Measurements from ENCODE around the gene NCKAP5. TPM values are rescaled to one million over a fixed set of nuclear protein-coding genes. Genes with fewer than 3 reads are reported as not detected.

Gene NCKAP5
- total RNA-seq, 5 donors from 2014 or later (not counting 1 experiment from before 2014, with no cell fraction given), result 0.06 TPM; not detected in 4

DNA sequence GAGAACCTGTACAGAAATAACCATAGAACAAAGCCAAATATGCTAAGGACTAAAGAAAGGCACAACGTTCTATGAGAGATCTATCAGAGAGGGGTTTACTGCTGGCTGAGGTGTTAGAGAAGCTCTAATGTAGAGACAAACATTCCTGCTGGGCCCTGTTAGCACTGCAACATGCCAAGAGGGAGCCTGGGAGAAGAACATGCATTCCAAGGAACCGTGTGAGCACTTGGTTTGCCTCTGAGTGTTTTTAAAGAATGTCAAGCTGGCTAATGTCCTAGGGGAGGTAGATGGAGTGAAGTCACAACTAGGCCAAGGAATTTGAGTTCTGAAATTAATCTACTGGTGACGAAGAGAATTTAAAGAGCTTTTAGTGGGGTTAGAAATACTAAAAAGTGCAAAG is 514.0 kb downstream of the NCKAP5 start:
- Mint-ChIP-seq H3K9me3 (peaks cover 2 to 4% (median 3%) of the 10 kb centered on the region in 3 donors), H3K27ac (no peak overlapping the region), H3K4me3 (no peak overlapping the region), H3K27me3 (no peaks in the 10 kb centered on the region), H3K36me3 (no peaks in the 10 kb centered on the region), H3K4me1 (no peaks in the 10 kb centered on the region)
- H3K4me1 ChIP-seq (ENCODE audit: control insufficient read depth in 1 of 2, extremely low read depth in 1 of 2, insufficient read depth in 2 of 2, low read length in 2 of 2), result no peaks in the 10 kb centered on the region
- ATAC-seq (replicated peaks in 1 of 4) (no peak), DNase-seq (no peak)
- no peaks in the 10 kb centered on the region for H3K27me3 ChIP-seq (replicated peaks in 1 of 2; ENCODE audit: control insufficient read depth in 2 of 2, extremely low read depth in 1 of 2, insufficient read depth in 2 of 2, low read length in 1 of 2)
- CTCF ChIA-PET, result no interaction called here
- H3K4me3 ChIP-seq (ENCODE audit: control insufficient read depth in 1 of 2, extremely low read depth in 1 of 2, low read length in 1 of 2), result no peak overlapping the region
- H3K9me3 ChIP-seq, result no peaks in the 10 kb centered on the region
- no peaks in the 10 kb centered on the region for H3K36me3 ChIP-seq (ENCODE audit: control insufficient read depth in 2 of 2, extremely low read depth in 1 of 2, insufficient read depth in 1 of 2, low read length in 1 of 2)
- no peak overlapping the region for H3K27ac ChIP-seq (ENCODE audit: low read length)
- WGBS (ENCODE audit: insufficient coverage), result 14% methylated on average over 1 of the region's 3 CpGs
- POLR2A ChIA-PET, result no interaction called here

DNA sequence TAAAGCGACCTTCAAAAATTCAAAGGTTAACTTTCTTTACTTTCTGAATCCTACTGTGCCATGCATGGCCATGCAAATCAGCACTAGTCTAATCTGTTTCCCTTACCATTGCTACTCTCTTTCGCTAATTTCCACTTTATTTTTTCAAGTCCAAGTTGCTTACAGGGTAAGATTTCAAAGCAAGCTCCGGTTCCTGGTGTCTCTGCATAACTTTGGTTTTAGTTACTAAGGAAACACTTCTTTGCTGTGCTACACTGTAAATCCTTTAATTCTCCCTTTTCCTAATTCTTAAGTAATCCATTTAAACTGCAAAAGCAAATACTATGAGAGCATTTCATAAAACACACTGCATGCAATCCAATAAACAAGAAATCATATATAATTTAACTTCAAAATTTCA is 514.7 kb downstream of the NCKAP5 start:
- DNase-seq (no peak), ATAC-seq (replicated peaks in 1 of 4) (no peak)
- Mint-ChIP-seq H3K27ac (no peak overlapping the region), H3K27me3 (no peaks in the 10 kb centered on the region), H3K4me1 (no peaks in the 10 kb centered on the region), H3K9me3 (peaks cover 2 to 4% (median 3%) of the 10 kb centered on the region in 3 donors), H3K4me3 (no peak overlapping the region), H3K36me3 (no peaks in the 10 kb centered on the region)
- Histone ChIP-seq H3K4me3 (ENCODE audit: control insufficient read depth in 1 of 2, extremely low read depth in 1 of 2, low read length in 1 of 2) (no peak overlapping the region), H3K4me1 (ENCODE audit: control insufficient read depth in 1 of 2, extremely low read depth in 1 of 2, insufficient read depth in 2 of 2, low read length in 2 of 2) (no peaks in the 10 kb centered on the region), H3K9me3 (no peaks in the 10 kb centered on the region), H3K36me3 (ENCODE audit: control insufficient read depth in 2 of 2, extremely low read depth in 1 of 2, insufficient read depth in 1 of 2, low read length in 1 of 2) (no peaks in the 10 kb centered on the region), H3K27me3 (replicated peaks in 1 of 2; ENCODE audit: control insufficient read depth in 2 of 2, extremely low read depth in 1 of 2, insufficient read depth in 2 of 2, low read length in 1 of 2) (no peaks in the 10 kb centered on the region), H3K27ac (ENCODE audit: low read length) (no peak overlapping the region)
- 68% methylated on average over 3 of the region's 3 CpGs for WGBS (ENCODE audit: insufficient coverage)
- ChIA-PET CTCF (no interaction called here), POLR2A (no interaction called here)

DNA sequence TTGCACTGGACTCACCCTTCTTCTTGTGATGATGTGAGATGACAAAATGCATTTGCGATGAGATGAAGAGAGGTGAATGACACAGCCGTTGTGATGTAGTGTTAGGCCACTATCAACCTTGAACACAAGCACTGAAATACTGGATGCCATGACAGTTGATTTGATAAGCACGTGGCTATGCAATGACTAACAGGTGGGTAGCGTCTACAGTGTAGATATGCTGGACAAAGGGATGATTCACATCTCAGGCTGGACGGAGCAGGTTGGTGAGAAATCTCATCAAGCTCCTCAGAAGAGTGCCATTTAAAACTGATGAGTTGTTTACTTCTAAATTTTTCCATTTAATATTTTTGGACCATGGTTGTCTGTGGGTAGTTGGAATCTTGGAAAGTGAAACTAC is 522.5 kb downstream of the NCKAP5 start:
- no peak overlapping the region for H3K4me3 Mint-ChIP-seq
- Histone ChIP-seq H3K36me3 (ENCODE audit: control insufficient read depth in 2 of 2, extremely low read depth in 1 of 2, insufficient read depth in 1 of 2, low read length in 1 of 2) (no peaks in the 10 kb centered on the region), H3K4me3 (ENCODE audit: control insufficient read depth in 1 of 2, extremely low read depth in 1 of 2, low read length in 1 of 2) (no peak overlapping the region), H3K27ac (ENCODE audit: low read length) (no peak overlapping the region), H3K4me1 (ENCODE audit: control insufficient read depth in 1 of 2, extremely low read depth in 1 of 2, insufficient read depth in 2 of 2, low read length in 2 of 2) (no peaks in the 10 kb centered on the region), H3K27me3 (replicated peaks in 1 of 2; ENCODE audit: control insufficient read depth in 2 of 2, extremely low read depth in 1 of 2, insufficient read depth in 2 of 2, low read length in 1 of 2) (no peaks in the 10 kb centered on the region), H3K9me3 (no peaks in the 10 kb centered on the region)
- 90% methylated on average over 2 of the region's 5 CpGs for WGBS (ENCODE audit: insufficient coverage)
- ChIA-PET POLR2A (no interaction called here), CTCF (no interaction called here)
- ATAC-seq (replicated peaks in 1 of 4) (no peak), DNase-seq (no peak)
- H3K9me3 Mint-ChIP-seq, result peaks cover 0 to 2% (median 0%) of the 10 kb centered on the region in 3 donors
- H3K36me3 Mint-ChIP-seq, result no peaks in the 10 kb centered on the region
- H3K4me1 Mint-ChIP-seq, result no peaks in the 10 kb centered on the region
- no peaks in the 10 kb centered on the region for H3K27me3 Mint-ChIP-seq
- H3K27ac Mint-ChIP-seq, result no peak overlapping the region

DNA sequence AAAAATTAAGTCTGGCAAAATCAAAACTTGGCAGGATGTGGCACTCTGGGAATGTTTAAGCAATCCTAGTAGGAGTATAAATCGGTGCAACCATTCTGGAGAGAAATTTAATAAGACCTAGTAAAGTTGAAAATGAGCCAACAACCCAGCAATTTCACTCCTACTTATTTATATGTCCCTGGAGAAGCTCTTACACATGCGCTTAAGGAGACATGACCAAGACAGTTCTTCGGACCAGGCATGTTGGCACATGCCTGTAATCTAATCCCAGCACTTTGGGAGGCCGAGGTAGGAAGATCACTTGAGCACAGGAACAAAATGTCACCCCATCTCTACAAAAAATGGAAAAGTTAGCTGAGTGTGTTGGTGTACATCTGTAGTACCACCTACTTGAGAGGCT is 523.7 kb downstream of the NCKAP5 start:
- ATAC-seq (replicated peaks in 1 of 4), result no peak
- no peaks in the 10 kb centered on the region for H3K36me3 Mint-ChIP-seq
- peaks cover 0 to 6% (median 0%) of the 10 kb centered on the region in 3 donors for H3K9me3 Mint-ChIP-seq
- no peaks in the 10 kb centered on the region for H3K27me3 ChIP-seq (replicated peaks in 1 of 2; ENCODE audit: control insufficient read depth in 2 of 2, extremely low read depth in 1 of 2, insufficient read depth in 2 of 2, low read length in 1 of 2)
- no peak overlapping the region for H3K4me3 Mint-ChIP-seq
- WGBS (ENCODE audit: insufficient coverage), result 80% methylated on average over 1 of the region's 4 CpGs
- no peaks in the 10 kb centered on the region for H3K36me3 ChIP-seq (ENCODE audit: control insufficient read depth in 2 of 2, extremely low read depth in 1 of 2, insufficient read depth in 1 of 2, low read length in 1 of 2)
- POLR2A ChIA-PET, result no interaction called here
- H3K27ac ChIP-seq (ENCODE audit: low read length), result no peak overlapping the region
- no peaks in the 10 kb centered on the region for H3K4me1 ChIP-seq (ENCODE audit: control insufficient read depth in 1 of 2, extremely low read depth in 1 of 2, insufficient read depth in 2 of 2, low read length in 2 of 2)
- DNase-seq, result no peak
- no peak overlapping the region for H3K4me3 ChIP-seq (ENCODE audit: control insufficient read depth in 1 of 2, extremely low read depth in 1 of 2, low read length in 1 of 2)
- no peaks in the 10 kb centered on the region for H3K27me3 Mint-ChIP-seq
- no peak overlapping the region for H3K27ac Mint-ChIP-seq
- H3K9me3 ChIP-seq, result no peaks in the 10 kb centered on the region
- no peaks in the 10 kb centered on the region for H3K4me1 Mint-ChIP-seq
- CTCF ChIA-PET, result no interaction called here

GRCh38 chr2:133040170-133040569 is 528.1 kb downstream of the NCKAP5 start:
- no peak overlapping the region for H3K27ac Mint-ChIP-seq
- H3K4me1 Mint-ChIP-seq, result no peaks in the 10 kb centered on the region
- no peaks in the 10 kb centered on the region for H3K27me3 Mint-ChIP-seq
- Histone ChIP-seq H3K9me3 (no peaks in the 10 kb centered on the region), H3K27ac (ENCODE audit: low read length) (no peak overlapping the region), H3K4me3 (ENCODE audit: control insufficient read depth in 1 of 2, extremely low read depth in 1 of 2, low read length in 1 of 2) (no peak overlapping the region), H3K36me3 (ENCODE audit: control insufficient read depth in 2 of 2, extremely low read depth in 1 of 2, insufficient read depth in 1 of 2, low read length in 1 of 2) (no peaks in the 10 kb centered on the region), H3K4me1 (ENCODE audit: control insufficient read depth in 1 of 2, extremely low read depth in 1 of 2, insufficient read depth in 2 of 2, low read length in 2 of 2) (no peaks in the 10 kb centered on the region), H3K27me3 (replicated peaks in 1 of 2; ENCODE audit: control insufficient read depth in 2 of 2, extremely low read depth in 1 of 2, insufficient read depth in 2 of 2, low read length in 1 of 2) (no peaks in the 10 kb centered on the region)
- H3K9me3 Mint-ChIP-seq, result peaks cover 5 to 28% (median 10%) of the 10 kb centered on the region in 3 donors
- ATAC-seq (replicated peaks in 1 of 4), result no peak
- DNase-seq, result no peak
- ChIA-PET CTCF (no interaction called here), POLR2A (no interaction called here)
- no peaks in the 10 kb centered on the region for H3K36me3 Mint-ChIP-seq
- H3K4me3 Mint-ChIP-seq, result no peak overlapping the region
- no CpG with 5 or more reads among the region's 4 CpGs for WGBS (ENCODE audit: insufficient coverage)

DNA sequence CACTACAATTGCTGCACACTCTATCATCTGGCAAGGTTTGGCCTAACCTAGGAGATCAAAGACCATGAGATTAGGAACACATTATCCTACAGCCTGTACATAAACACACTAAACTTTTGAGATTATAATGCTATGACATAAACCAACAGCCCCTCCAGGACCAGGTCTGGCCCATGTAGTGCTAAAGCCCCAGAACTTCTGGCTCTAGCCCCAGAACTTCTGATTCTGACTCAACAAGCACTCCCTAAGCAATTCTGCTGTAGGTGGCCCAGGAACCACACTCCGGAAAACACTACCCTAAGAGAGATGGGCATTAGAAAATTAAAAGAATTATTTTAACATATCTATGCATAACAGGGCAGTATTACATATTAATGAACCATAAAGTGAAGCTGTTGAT is 528.7 kb downstream of the NCKAP5 start:
- no peaks in the 10 kb centered on the region for H3K27me3 ChIP-seq (replicated peaks in 1 of 2; ENCODE audit: control insufficient read depth in 2 of 2, extremely low read depth in 1 of 2, insufficient read depth in 2 of 2, low read length in 1 of 2)
- CTCF ChIA-PET, result no interaction called here
- H3K36me3 Mint-ChIP-seq, result no peaks in the 10 kb centered on the region
- H3K36me3 ChIP-seq (ENCODE audit: control insufficient read depth in 2 of 2, extremely low read depth in 1 of 2, insufficient read depth in 1 of 2, low read length in 1 of 2), result no peaks in the 10 kb centered on the region
- no peak overlapping the region for H3K27ac Mint-ChIP-seq
- H3K4me1 Mint-ChIP-seq, result no peaks in the 10 kb centered on the region
- no peaks in the 10 kb centered on the region for H3K27me3 Mint-ChIP-seq
- no peaks in the 10 kb centered on the region for H3K9me3 ChIP-seq
- WGBS (ENCODE audit: insufficient coverage), result no CpG with 5 or more reads among the region's 1 CpG
- POLR2A ChIA-PET, result no interaction called here
- H3K4me1 ChIP-seq (ENCODE audit: control insufficient read depth in 1 of 2, extremely low read depth in 1 of 2, insufficient read depth in 2 of 2, low read length in 2 of 2), result no peaks in the 10 kb centered on the region
- no peak overlapping the region for H3K27ac ChIP-seq (ENCODE audit: low read length)
- H3K9me3 Mint-ChIP-seq, result peaks cover 10 to 33% (median 10%) of the 10 kb centered on the region in 3 donors
- no peak overlapping the region for H3K4me3 ChIP-seq (ENCODE audit: control insufficient read depth in 1 of 2, extremely low read depth in 1 of 2, low read length in 1 of 2)
- H3K4me3 Mint-ChIP-seq, result no peak overlapping the region
- DNase-seq (no peak), ATAC-seq (replicated peaks in 1 of 4) (no peak)

- H3K4me3 Mint-ChIP-seq, result no peak overlapping the region
- ChIA-PET CTCF (no interaction called here), POLR2A (no interaction called here)
- no peaks in the 10 kb centered on the region for H3K4me1 Mint-ChIP-seq
- no peak overlapping the region for H3K27ac Mint-ChIP-seq
- no peaks in the 10 kb centered on the region for H3K27me3 ChIP-seq (replicated peaks in 1 of 2; ENCODE audit: control insufficient read depth in 2 of 2, extremely low read depth in 1 of 2, insufficient read depth in 2 of 2, low read length in 1 of 2)
- no peak for DNase-seq
- H3K9me3 Mint-ChIP-seq, result peaks cover 0 to 13% (median 11%) of the 10 kb centered on the region in 3 donors
- no peaks in the 10 kb centered on the region for H3K9me3 ChIP-seq
- H3K4me1 ChIP-seq (ENCODE audit: control insufficient read depth in 1 of 2, extremely low read depth in 1 of 2, insufficient read depth in 2 of 2, low read length in 2 of 2), result no peaks in the 10 kb centered on the region
- no peaks in the 10 kb centered on the region for H3K27me3 Mint-ChIP-seq
- H3K4me3 ChIP-seq (ENCODE audit: control insufficient read depth in 1 of 2, extremely low read depth in 1 of 2, low read length in 1 of 2), result no peak overlapping the region
- ATAC-seq (replicated peaks in 1 of 4), result no peak
- H3K36me3 ChIP-seq (ENCODE audit: control insufficient read depth in 2 of 2, extremely low read depth in 1 of 2, insufficient read depth in 1 of 2, low read length in 1 of 2), result no peaks in the 10 kb centered on the region
- no peak overlapping the region for H3K27ac ChIP-seq (ENCODE audit: low read length)
- 58% methylated on average over 4 of the region's 6 CpGs for WGBS (ENCODE audit: insufficient coverage)
- H3K36me3 Mint-ChIP-seq, result no peaks in the 10 kb centered on the region
These were observed 541.6 kb downstream of the NCKAP5 start for GRCh38 chr2:133026536-133027177.

Measured in T-cell (primary cell).